ENCODE data around the gene GNAI2.
"Not testable (repeated sequence)": the region's sequence is repeated elsewhere in the genome, so short reads cannot be mapped to it uniquely, and the experiment has no call there.

The GNAI2 gene

DNA sequence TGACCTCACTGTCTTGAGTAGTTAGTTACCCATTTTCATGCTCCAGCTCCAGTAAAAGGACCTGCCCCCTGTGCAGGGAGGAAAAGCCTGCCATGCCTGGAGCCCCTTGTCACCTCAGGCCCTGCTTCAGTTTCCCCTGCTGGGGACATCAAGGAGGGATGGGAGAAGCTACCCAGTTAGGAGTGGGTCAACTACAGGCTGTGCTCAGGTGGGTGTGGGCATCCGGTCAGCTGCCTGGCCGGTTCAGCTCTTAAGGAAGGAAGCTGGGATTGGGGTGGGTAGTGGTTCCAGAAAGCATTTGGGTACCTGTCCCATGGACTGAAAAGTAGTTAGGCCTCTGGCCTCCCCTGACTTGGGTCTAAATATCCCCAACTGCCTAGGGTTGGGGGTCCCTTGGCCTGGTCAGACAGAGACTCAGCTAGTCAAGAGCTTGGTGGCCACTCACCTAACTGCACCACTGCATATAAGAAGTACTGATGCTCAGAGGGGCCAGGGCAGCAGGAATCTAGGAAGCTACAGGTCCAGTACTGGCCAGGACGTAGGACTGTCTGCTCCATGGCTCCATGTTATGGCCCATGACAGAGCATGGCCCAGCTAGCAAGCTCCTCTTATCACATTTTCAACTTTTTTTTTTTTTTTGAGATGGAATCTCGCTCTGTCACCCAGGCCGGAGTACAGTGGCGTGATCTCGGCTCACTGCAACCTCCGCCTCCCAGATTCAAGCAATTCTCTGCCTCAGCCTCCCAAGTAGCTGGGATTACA, 43.4 kb downstream of the GNAI2 start:
- no peak for DNase-seq
- intact Hi-C loops (cut with DNase I): loop anchor here (5.0 to 10.0 kb wide), 3 partner anchors 45 to 165 kb away; partner anchors contain the start of genes GNAT1, HYAL2 and TUSC2

DNA sequence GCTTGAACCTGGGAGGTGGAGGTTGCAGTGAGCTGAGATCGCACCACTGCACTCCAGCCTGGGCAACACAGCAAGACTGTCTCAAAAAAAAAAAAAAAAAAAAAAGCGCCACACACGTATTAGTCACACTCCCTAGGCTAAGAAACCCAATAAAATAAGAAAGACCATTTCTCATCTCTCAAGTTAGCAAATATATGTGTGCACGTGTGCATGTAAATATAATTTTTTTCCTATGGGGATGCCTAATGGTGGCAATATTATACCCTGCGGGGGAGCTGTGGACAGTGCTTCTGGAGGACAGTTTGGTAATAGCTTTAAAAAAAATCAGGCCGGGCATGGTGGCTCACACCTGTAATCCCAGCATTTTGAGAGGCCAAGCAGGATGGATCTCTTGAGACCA, 48.1 kb downstream of the GNAI2 start:
- DNase-seq; intact Hi-C loops (cut with DNase I): not testable (repeated sequence)

- intact Hi-C loops (cut with DNase I): no loop called here
- peak in 1 of 42 donors; percentile 12 for DNase-seq
Observed at GRCh38 chr3:50286322-50287227, 50.6 kb downstream of the GNAI2 start.

DNA sequence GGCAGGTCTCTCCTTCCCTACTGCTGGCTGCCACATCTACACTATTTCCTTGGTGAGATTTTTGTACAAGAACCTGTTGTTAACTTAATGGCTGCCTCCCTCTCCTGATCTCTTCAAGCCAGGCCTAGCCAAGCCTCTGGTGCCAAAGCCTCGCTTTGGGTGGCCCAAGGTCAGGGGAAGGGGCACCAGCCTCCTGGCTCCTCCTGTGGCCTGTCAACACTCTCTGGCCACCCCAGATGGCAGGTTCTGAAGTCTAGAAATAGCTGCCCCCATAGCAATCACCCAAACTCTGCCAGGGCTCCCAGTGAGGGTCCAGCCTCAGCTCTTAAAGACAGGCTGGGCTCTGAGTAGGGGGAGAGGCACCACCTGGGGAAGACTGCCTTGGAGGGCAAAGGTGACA, 51.3 kb downstream of the GNAI2 start:
- intact Hi-C loops (cut with DNase I): no loop called here
- DNase-seq: no peak

- no peak for DNase-seq
- intact Hi-C loops (cut with DNase I): no loop called here
Observed at GRCh38 chr3:50288387-50289007, 52.5 kb downstream of the GNAI2 start.

DNA sequence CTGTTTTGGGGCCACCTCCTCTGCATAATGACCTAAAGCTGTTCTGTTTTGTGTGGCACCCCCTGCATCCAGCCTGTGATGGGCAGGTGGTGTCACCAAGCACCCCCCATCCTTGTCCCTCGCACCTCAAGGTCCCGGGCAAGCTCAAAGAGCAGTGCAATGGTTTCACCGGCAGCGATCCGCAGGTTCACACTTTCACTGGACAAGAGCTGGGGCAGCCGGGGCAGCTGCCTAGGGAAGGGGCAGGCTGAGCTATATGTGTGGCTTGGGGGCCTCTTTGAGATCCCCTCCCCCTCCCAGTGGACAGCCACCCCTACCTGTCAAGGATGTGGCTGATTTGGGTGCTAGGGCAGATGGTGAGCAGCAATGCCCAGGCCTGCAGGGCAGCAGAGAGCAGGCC, 53.1 kb downstream of the GNAI2 start:
- DNase-seq: no peak
- intact Hi-C loops (cut with DNase I): no loop called here

- intact Hi-C loops (cut with DNase I): loop anchor here (5.0 kb wide), 1 partner anchor 37 kb away; the partner anchor contains the start of gene TUSC2
- DNase-seq: no peak
Observed at GRCh38 chr3:50290161-50290641, 54.2 kb downstream of the GNAI2 start.

DNA sequence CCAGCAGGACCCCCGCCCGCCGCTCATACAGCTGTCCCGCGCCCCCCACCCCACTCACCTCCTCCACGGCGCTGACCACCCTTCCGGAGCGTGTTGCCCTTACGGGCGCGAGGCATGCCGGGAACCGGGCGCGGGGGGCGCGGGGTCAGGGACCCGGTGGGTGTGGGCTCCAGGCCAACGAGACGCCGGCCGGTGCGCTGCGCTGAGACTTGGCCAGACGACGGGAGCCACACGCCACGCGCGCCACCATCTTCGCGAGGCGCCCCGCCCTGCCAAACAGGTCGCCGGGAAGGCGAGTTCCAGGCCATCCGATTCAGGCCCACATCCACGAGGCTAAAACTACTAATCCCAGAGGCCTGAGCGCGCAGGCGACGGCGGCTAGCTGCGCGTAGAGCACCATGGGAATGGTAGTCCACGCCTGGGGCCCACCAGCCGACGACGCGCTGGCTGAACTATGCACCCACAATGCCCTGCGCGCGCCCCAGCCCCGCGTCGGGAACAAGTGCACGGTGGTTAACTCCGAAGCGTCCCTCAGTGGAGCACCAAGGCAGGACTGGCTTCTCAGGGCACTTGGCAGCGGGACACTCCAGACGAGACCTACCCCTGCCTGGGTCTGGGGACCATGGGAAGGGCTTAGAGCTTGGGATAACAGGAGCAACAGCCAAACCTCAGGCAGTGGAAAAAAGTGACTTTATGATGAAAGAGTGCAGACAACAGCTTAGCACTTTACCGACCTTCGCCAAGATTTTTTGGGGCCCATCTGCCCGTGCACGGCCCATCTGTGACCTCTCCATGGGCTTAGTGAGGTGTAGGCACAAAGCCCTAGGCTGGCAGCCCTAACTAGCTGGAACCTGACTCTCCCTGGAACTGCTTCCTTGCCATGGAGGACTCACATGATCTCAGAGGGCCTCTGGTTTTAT, 56.4 kb downstream of the GNAI2 start, which contains the start of gene IFRD2:
IFRD2 (minus strand) TSS at position 271 of the 920 bp plus-strand sequence; CDS start at position 116, 155 bp downstream.
- intact Hi-C loops (cut with DNase I): loop anchor here (5.0 kb wide), 1 partner anchor 35 kb away; the partner anchor contains the start of gene TUSC2
- peak; percentile 97 to 99 (median 98) for DNase-seq

- no peak for DNase-seq
- intact Hi-C loops (cut with DNase I): loop anchor here (5.0 kb wide), 1 partner anchor 34 kb away; the partner anchor contains the start of gene TUSC2
Observed at GRCh38 chr3:50293079-50293801, 57.2 kb downstream of the GNAI2 start.

GRCh38 chr3:50294089-50294488, 58.1 kb downstream of the GNAI2 start:
- no peak for DNase-seq
- intact Hi-C loops (cut with DNase I): loop anchor here (5.0 kb wide), 1 partner anchor 33 kb away; the partner anchor contains the start of gene TUSC2

GRCh38 chr3:50294492-50295403, 58.7 kb downstream of the GNAI2 start:
- intact Hi-C loops (cut with DNase I): loop anchor here (5.0 kb wide), 1 partner anchor 33 kb away; the partner anchor contains the start of gene TUSC2
- no peak for DNase-seq

DNA sequence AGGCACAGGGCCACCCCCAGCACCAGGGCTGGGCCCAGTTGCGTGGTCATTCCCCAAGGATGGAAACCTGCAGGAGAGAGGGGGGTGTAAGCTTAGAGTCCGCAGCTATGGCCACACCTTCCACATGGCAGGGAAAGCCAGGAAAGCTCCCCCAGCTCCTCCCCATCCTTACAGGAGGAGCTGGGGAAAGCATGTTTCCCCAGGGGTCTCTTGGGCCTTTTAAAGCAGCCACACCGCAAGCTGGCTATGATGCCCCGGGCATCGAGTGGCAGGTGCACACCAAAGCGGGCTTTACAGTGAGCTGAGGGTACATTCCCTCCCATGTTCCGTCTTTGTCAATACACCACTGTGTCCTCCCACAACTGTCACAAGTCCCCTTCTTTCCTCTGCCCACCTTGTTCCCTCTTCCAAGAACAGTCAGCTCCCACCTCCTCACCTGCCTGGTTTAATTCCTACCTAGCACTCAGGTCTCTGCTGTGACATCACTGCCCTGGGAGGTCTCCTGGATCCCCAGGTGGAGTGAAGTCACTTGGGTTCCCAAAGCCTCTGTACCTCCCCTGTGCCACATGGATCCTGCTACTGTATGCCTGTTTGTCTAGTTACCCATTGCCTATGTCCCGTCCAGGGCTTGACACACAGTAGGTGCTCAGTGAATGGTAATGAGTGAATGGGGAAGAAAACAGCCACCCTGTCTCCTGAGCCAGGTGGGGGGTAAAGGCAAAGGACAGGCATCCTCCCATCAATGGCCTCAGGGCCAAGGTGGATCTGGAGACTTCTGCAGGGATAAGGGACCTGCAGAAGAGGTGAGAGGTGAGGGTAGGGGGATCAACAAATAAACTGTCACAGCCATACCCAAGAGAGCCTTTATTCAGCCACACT, 59.8 kb downstream of the GNAI2 start:
- intact Hi-C loops (cut with DNase I): no loop called here
- DNase-seq: peak in 27 of 42 donors; percentile 37 to 86 (median 60)

- intact Hi-C loops (cut with DNase I): no loop called here
Observed at GRCh38 chr3:50296721-50297383, 60.8 kb downstream of the GNAI2 start.

GRCh38 chr3:50297384-50297775, 61.4 kb downstream of the GNAI2 start:
- intact Hi-C loops (cut with DNase I): no loop called here
- no peak for DNase-seq

More at GRCh38 chr3:50296721-50297383, 60.8 kb downstream of the GNAI2 start:
- DNase-seq: no peak

All from head of caudate nucleus (tissue), 42 donors.